ENCODE results near the gene ZNF615.
"Not testable (repeated sequence)": the region's sequence is repeated elsewhere in the genome, so short reads cannot be mapped to it uniquely, and the experiment has no call there.

ZNF615 gene

GRCh38 chr19:51980116-51980736, 27.8 kb downstream of the ZNF615 start:
- no peak for DNase-seq (ENCODE audit: low read depth)

- no peak for DNase-seq (ENCODE audit: low read depth)
Observed at GRCh38 chr19:51978882-51979281, 29.1 kb downstream of the ZNF615 start.

- DNase-seq (ENCODE audit: low read depth): no peak
Observed at GRCh38 chr19:51977346-51977745, 30.7 kb downstream of the ZNF615 start.

GRCh38 chr19:51976852-51977251, 31.2 kb downstream of the ZNF615 start:
- no peak for DNase-seq (ENCODE audit: low read depth)

GRCh38 chr19:51975787-51976186, 32.2 kb downstream of the ZNF615 start:
- DNase-seq (ENCODE audit: low read depth): not testable (repeated sequence)

GRCh38 chr19:51971624-51972023, 36.4 kb downstream of the ZNF615 start:
- no peak for DNase-seq (ENCODE audit: low read depth)

- DNase-seq (ENCODE audit: low read depth): no peak
Observed at GRCh38 chr19:51970718-51971117, 37.3 kb downstream of the ZNF615 start.

GRCh38 chr19:51965583-51965982, 42.4 kb downstream of the ZNF615 start:
- DNase-seq (ENCODE audit: low read depth): no peak

GRCh38 chr19:51960621-51961233, 47.3 kb downstream of the ZNF615 start:
- DNase-seq (ENCODE audit: low read depth): not testable (repeated sequence)

GRCh38 chr19:51959791-51960190, 48.2 kb downstream of the ZNF615 start:
- DNase-seq (ENCODE audit: low read depth): no peak

- DNase-seq (ENCODE audit: low read depth): not testable (repeated sequence)
Observed at GRCh38 chr19:51957846-51958245, 50.2 kb downstream of the ZNF615 start.

GRCh38 chr19:51948975-51949374, 59.0 kb downstream of the ZNF615 start:
- no peak for DNase-seq (ENCODE audit: low read depth)

- DNase-seq (ENCODE audit: low read depth): no peak
Observed at GRCh38 chr19:51946602-51947001, 61.4 kb downstream of the ZNF615 start.

- DNase-seq (ENCODE audit: low read depth): no peak
Observed at GRCh38 chr19:51944798-51945552, 63.0 kb downstream of the ZNF615 start.

Data from activated gamma-delta T cell treated with anti-CD3 and anti-CD28 coated beads, Interleukin-2, amount 50 U/mL, for 16 hours (primary cell).